Naive thymus-derived CD4-positive, alpha-beta T cell (primary cell): ENCODE data around the gene RTN4R. TPM values are rescaled to one million over a fixed set of nuclear protein-coding genes. Genes with fewer than 3 reads are reported as not detected.

Experiments used
- microRNA-seq: library from miRNA; unstranded; fragments of <30 nt; microRNA quantifications from one replicate; pipeline ENCODE4 v1.2.0, GENCODE V29; 2022; ENCODE audit warnings: borderline microRNAs expressed
- polyA plus RNA-seq, 2 donors: library from polyadenylated mRNA; unstranded; fragments of 300-500 nt; fragmentation: Illumina TruSeq; gene quantifications; one replicate each; pipeline ENCODE4 v1.2.3, GENCODE V29; 2021
- total RNA-seq, 6 experiments: library from RNA in 5 of 6; stranded (reverse) in 5 of 6; gene quantifications; 1 replicate in 5 of 6; 2 replicates in 1 of 6; pipeline ENCODE4 v1.2.3 and lab custom pipeline; 2021 to 2026

The RTN4R gene
- total and polyA plus RNA-seq, 7 experiments from 2014 or later: 0.98 to 2.9 (median 2.0) TPM

Small RNA genes within 50 kb of the gene (microRNA-seq; reads per million reads assigned to microRNA genes)
- not detected for gene MIR1286

Other genes with a start within 250 kb of the RTN4R start
- 10 to 100 TPM; 21.3 to 43.1 (median 38.6) TPM for gene TANGO2, start 247.2 kb downstream of the RTN4R start, total RNA-seq
- 10 to 100 TPM; 20.0 to 41.3 TPM for gene TANGO2, start 247.2 kb downstream of the RTN4R start, polyA plus RNA-seq
- 10 to 100 TPM; 33.4 to 63.6 (median 41.1) TPM for gene DGCR8, start 188.1 kb downstream of the RTN4R start, total RNA-seq
- 1 to 10 TPM; 4.1 to 6.1 TPM for gene DGCR8, start 188.1 kb downstream of the RTN4R start, polyA plus RNA-seq
- 100 to 1,000 TPM in 1 of 5 experiments, 10 to 100 TPM in 4; 50.4 to 224 (median 74.8) TPM for gene RANBP1, start 152.2 kb downstream of the RTN4R start, total RNA-seq
- gene RANBP1, start 152.2 kb downstream of the RTN4R start, polyA plus RNA-seq: 10 to 100 TPM; 86.1 to 90.6 TPM
- 100 to 1,000 TPM in 2 of 5 experiments, 10 to 100 TPM in 3; 92.0 to 134 (median 95.8) TPM for gene TRMT2A, start 151.1 kb downstream of the RTN4R start, total RNA-seq
- gene TRMT2A, start 151.1 kb downstream of the RTN4R start, polyA plus RNA-seq: 10 to 100 TPM; 30.0 to 44.5 TPM
- gene ZDHHC8, start 136.5 kb downstream of the RTN4R start, total RNA-seq: 10 to 100 TPM; 63.4 to 88.5 (median 79.2) TPM
- 1 to 10 TPM in 1 of 2 donors, under 1 TPM in 1; 0.95 to 4.3 TPM for gene ZDHHC8, start 136.5 kb downstream of the RTN4R start, polyA plus RNA-seq
- not detected for gene CCDC188, start 117.3 kb downstream of the RTN4R start, total RNA-seq
- gene CCDC188, start 117.3 kb downstream of the RTN4R start, polyA plus RNA-seq: not detected
- gene DGCR6L, start 51.7 kb upstream of the RTN4R start, total RNA-seq: 10 to 100 TPM; 29.4 to 55.3 (median 43.7) TPM
- gene DGCR6L, start 51.7 kb upstream of the RTN4R start, polyA plus RNA-seq: 100 to 1,000 TPM; 115 to 158 TPM
- 10 to 100 TPM in 3 of 5 experiments, 1 to 10 TPM in 2; 6.1 to 18.2 (median 12.9) TPM for gene ZNF74, start 125.8 kb upstream of the RTN4R start, total RNA-seq
- gene ZNF74, start 125.8 kb upstream of the RTN4R start, polyA plus RNA-seq: 10 to 100 TPM in 1 of 2 donors, 1 to 10 TPM in 1; 5.3 to 14.0 TPM
- gene SCARF2, start 169.5 kb upstream of the RTN4R start, total RNA-seq: 1 to 10 TPM in 4 of 5 experiments, under 1 TPM in 1; 0.70 to 2.6 (median 2.2) TPM
- gene SCARF2, start 169.5 kb upstream of the RTN4R start, polyA plus RNA-seq: under 1 TPM; 0.21 to 0.35 TPM
- gene KLHL22, start 227.5 kb upstream of the RTN4R start, total RNA-seq: 10 to 100 TPM; 31.1 to 71.3 (median 42.0) TPM
- 10 to 100 TPM; 20.6 to 26.2 TPM for gene KLHL22, start 227.5 kb upstream of the RTN4R start, polyA plus RNA-seq
- 100 to 1,000 TPM; 169 to 235 (median 201) TPM for gene MED15, start 239.3 kb upstream of the RTN4R start, total RNA-seq
- 10 to 100 TPM; 24.3 to 76.6 TPM for gene MED15, start 239.3 kb upstream of the RTN4R start, polyA plus RNA-seq